ENCODE results near the gene SELENOM. TPM values are rescaled to one million over a fixed set of nuclear protein-coding genes. Genes with fewer than 3 reads are reported as not detected.

Gene SELENOM
- 28.2 TPM for polyA plus RNA-seq (2012; ENCODE audit: insufficient read length, low read depth)

DNA sequence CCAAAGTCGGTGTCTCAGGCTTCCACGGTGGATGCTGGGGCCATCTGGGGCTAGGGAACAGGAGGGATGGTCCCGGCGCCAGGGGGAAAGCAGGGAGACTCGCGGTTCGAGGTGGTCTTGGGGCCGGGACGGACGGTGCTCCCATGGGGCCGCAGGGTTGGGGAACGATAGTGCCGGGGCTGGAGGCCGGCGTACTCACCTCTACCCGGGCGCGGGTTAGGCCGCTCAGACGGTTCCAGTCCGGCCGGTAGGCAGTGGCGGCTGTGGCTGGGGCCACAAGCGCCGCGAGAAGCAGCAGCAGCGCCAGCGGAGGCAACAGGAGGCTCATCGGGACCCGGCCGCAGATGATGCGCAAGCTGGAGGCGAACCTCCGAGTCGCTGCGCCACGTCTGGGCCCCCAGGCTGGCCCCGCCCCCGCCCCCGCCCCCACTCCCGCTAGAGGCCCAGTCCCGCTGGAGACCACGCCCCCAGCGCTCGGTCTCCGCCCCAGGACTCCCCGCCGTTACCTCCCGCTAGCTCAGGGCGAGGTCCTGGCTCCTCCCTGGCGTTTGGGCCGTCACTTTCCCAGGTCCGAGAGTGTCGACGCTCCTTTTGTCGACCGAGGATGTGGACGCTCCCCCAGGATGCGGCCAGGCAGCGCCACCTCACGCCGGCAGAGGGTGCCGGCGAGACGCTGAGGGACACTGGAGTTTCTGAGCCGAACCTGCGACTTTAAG lies at the start of gene SELENOM:
SELENOM (minus strand) TSS at position 391 of the 716 bp plus-strand sequence; CDS start at position 328, 63 bp downstream.
- TF ChIP-seq, protein P1, sequence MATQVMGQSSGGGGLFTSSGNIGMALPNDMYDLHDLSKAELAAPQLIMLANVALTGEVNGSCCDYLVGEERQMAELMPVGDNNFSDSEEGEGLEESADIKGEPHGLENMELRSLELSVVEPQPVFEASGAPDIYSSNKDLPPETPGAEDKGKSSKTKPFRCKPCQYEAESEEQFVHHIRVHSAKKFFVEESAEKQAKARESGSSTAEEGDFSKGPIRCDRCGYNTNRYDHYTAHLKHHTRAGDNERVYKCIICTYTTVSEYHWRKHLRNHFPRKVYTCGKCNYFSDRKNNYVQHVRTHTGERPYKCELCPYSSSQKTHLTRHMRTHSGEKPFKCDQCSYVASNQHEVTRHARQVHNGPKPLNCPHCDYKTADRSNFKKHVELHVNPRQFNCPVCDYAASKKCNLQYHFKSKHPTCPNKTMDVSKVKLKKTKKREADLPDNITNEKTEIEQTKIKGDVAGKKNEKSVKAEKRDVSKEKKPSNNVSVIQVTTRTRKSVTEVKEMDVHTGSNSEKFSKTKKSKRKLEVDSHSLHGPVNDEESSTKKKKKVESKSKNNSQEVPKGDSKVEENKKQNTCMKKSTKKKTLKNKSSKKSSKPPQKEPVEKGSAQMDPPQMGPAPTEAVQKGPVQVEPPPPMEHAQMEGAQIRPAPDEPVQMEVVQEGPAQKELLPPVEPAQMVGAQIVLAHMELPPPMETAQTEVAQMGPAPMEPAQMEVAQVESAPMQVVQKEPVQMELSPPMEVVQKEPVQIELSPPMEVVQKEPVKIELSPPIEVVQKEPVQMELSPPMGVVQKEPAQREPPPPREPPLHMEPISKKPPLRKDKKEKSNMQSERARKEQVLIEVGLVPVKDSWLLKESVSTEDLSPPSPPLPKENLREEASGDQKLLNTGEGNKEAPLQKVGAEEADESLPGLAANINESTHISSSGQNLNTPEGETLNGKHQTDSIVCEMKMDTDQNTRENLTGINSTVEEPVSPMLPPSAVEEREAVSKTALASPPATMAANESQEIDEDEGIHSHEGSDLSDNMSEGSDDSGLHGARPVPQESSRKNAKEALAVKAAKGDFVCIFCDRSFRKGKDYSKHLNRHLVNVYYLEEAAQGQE (IDR thresholded peaks at IDR 0.05; ENCODE audit: insufficient read depth in 1 of 2, low read depth in 2 of 2, low read length in 2 of 2): no peak
- TF ChIP-seq FOXP2 (optimal IDR thresholded peaks at IDR 0.05; ENCODE audit: borderline replicate concordance, extremely low read depth, extremely low read length, insufficient read depth) (no peak), SIN3A (IDR thresholded peaks at IDR 0.05; ENCODE audit: borderline replicate concordance, insufficient read depth, low read length) (no peak)

DNA sequence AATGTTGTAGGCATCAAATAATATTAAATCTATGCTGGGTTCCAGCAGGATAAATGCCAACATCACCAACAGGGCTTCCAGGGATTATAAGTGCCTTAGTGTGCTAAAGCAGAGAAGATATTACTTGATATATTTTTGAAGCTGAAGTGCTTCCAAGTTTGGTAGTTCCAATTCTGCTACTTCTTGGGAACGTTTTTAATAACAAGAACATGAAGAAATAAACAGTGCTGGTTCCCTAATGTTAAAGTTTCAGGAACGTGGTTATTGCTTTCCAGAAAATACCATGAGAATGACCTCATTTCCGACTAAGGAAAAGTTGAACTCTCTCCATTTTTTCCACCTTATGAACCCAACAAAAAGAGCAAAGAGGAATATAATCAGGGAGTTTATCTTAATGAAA lies 48.1 kb upstream of the SELENOM start:
- TF ChIP-seq TAF1 (IDR thresholded peaks at IDR 0.05; ENCODE audit: borderline replicate concordance, insufficient read depth, low read length): no peak
- no peak for TF ChIP-seq SIN3A (IDR thresholded peaks at IDR 0.05; ENCODE audit: borderline replicate concordance, insufficient read depth, low read length)

DNA sequence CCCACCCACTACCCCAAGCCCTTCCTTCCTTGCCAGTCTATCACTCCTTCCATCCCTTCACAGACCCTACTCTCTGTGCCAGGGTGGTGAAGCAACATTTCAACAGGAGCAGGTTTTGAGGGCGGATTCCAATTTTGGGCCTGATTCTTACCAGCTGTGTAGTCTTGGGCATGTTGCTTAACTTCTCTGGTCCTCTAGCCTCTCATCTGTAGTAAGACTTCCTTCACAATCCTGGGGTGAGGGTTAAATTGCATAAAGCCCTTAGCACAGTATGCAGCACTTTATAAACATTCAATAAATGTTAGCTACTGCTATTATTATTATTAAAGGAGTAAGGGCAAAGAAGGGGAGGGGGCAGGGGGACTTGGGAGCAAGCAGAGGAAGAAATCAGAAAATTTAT lies 47.6 kb upstream of the SELENOM start:
- TF ChIP-seq SIN3A (IDR thresholded peaks at IDR 0.05; ENCODE audit: borderline replicate concordance, insufficient read depth, low read length) (no peak), TAF1 (IDR thresholded peaks at IDR 0.05; ENCODE audit: borderline replicate concordance, insufficient read depth, low read length) (no peak)

DNA sequence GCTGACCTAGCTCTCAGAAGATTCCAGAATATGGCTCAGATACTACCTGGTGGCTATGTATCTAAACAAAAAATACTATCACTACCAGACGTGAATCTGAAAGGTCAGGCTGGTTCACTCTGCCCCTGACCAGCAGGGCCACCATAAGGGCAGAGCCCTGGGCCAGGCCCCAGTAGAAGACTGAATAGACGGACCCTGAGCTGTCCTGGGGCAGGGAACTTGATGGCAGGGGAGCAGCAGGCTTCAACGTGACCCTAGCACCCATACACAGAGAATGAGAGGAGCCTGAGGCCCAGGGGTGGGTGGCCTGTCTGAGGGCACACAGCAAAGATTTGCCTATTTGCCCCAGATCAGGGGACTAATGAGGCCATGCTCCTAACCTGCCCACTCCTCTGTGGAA lies 46.0 kb upstream of the SELENOM start:
- TF ChIP-seq SIN3A (IDR thresholded peaks at IDR 0.05; ENCODE audit: borderline replicate concordance, insufficient read depth, low read length): no peak
- TF ChIP-seq, protein P1 (IDR thresholded peaks at IDR 0.05; ENCODE audit: insufficient read depth in 1 of 2, low read depth in 2 of 2, low read length in 2 of 2): no peak

- TF ChIP-seq FOXP2 (optimal IDR thresholded peaks at IDR 0.05; ENCODE audit: borderline replicate concordance, extremely low read depth, extremely low read length, insufficient read depth) (no peak), SIN3A (IDR thresholded peaks at IDR 0.05; ENCODE audit: borderline replicate concordance, insufficient read depth, low read length) (no peak), POLR2AphosphoS5 (IDR thresholded peaks at IDR 0.05; ENCODE audit: low read depth, low read length) (no peak), TAF1 (IDR thresholded peaks at IDR 0.05; ENCODE audit: borderline replicate concordance, insufficient read depth, low read length) (no peak)
- TF ChIP-seq, protein P1 (IDR thresholded peaks at IDR 0.05; ENCODE audit: insufficient read depth in 1 of 2, low read depth in 2 of 2, low read length in 2 of 2): no peak
Measured at GRCh38 chr22:31151872-31152271, 44.5 kb upstream of the SELENOM start.

DNA sequence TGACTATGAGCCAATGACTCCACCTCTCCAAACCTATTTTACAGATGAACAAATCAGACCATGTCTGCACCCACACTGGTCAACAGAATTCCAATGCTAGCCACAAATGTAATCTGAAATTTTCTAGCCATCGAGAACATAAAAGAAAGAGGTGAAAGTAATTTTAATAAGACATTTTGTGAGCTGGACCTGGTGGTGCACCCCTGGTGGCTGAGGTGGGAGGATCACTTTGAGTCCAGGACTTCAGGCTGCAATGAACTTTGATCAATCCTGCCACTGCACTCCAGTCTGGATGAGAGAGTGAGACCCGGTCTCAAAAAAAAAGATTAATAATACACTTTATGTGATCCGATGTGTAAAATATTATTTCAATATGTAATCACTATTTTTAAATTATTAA lies 43.2 kb upstream of the SELENOM start:
- TF ChIP-seq POLR2AphosphoS5 (IDR thresholded peaks at IDR 0.05; ENCODE audit: low read depth, low read length): no peak
- TF ChIP-seq SIN3A (IDR thresholded peaks at IDR 0.05; ENCODE audit: borderline replicate concordance, insufficient read depth, low read length): no peak
- TF ChIP-seq FOXP2 (optimal IDR thresholded peaks at IDR 0.05; ENCODE audit: borderline replicate concordance, extremely low read depth, extremely low read length, insufficient read depth): no peak
- TF ChIP-seq, protein P1 (IDR thresholded peaks at IDR 0.05; ENCODE audit: insufficient read depth in 1 of 2, low read depth in 2 of 2, low read length in 2 of 2): no peak
- TF ChIP-seq TAF1 (IDR thresholded peaks at IDR 0.05; ENCODE audit: borderline replicate concordance, insufficient read depth, low read length): no peak

Measured in PFSK-1 (cell line).